ENCODE data around the gene PRR5L.

The PRR5L gene

DNA sequence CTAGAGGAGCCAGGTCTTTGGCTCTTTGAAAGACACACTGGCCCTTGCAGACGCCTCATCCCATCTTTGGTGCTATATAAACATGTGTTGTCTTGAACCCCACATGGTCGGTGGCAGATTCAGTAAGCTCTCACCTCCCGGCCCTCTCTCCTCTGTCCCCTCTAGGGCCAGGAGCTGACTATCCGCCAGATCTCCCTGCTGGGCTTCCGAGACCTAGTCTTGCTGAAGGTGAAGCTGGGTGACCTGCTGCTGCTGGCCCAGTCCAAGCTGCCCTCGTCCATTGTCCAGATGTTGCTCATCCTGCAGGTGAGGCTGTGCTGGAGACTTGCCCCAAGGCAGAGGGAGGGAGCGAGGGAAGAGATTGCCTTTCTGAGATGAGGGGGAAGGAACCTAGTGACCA lies 150.0 kb downstream of the PRR5L start:
- H3K9me3 Mint-ChIP-seq: peaks cover 3% of the 10 kb centered on the region

DNA sequence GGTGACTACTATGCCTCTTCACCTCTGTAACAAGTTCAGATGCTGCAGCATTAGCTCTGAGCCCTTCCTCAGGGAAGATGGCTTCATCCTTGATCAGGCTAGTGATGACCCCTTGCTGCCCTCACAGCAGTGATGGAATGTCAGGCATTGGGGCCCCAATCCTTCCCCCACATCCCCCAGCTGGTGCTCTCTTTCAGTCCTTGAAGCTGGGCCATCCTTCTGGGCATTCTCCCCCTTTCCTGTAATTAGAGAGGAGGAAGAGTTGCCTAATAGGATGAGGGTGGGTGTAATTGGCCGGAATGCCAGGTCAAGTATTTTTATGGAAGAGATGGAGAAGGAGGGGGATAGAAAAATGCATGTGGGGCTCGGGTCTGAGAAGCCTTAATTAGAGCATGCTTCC lies 151.4 kb downstream of the PRR5L start:
- Mint-ChIP-seq H3K9me3 (peaks cover 3% of the 10 kb centered on the region), H3K4me3 (no peak overlapping the region), H3K27ac (no peak overlapping the region), H3K36me3 (ENCODE audit: low read depth) (peaks cover 42% of the 10 kb centered on the region), H3K4me1 (peaks cover 51% of the 10 kb centered on the region), H3K27me3 (ENCODE audit: low read depth, poor library complexity) (peaks cover 5% of the 10 kb centered on the region)
- TF ChIP-seq, protein P1, sequence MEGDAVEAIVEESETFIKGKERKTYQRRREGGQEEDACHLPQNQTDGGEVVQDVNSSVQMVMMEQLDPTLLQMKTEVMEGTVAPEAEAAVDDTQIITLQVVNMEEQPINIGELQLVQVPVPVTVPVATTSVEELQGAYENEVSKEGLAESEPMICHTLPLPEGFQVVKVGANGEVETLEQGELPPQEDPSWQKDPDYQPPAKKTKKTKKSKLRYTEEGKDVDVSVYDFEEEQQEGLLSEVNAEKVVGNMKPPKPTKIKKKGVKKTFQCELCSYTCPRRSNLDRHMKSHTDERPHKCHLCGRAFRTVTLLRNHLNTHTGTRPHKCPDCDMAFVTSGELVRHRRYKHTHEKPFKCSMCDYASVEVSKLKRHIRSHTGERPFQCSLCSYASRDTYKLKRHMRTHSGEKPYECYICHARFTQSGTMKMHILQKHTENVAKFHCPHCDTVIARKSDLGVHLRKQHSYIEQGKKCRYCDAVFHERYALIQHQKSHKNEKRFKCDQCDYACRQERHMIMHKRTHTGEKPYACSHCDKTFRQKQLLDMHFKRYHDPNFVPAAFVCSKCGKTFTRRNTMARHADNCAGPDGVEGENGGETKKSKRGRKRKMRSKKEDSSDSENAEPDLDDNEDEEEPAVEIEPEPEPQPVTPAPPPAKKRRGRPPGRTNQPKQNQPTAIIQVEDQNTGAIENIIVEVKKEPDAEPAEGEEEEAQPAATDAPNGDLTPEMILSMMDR (IDR thresholded peaks at IDR 0.05): no peak
- DNase-seq: no peak

More for the DNA sequence above, 150.0 kb downstream of the PRR5L start:
- Mint-ChIP-seq H3K27ac (no peak overlapping the region), H3K27me3 (ENCODE audit: low read depth, poor library complexity) (peaks cover 5% of the 10 kb centered on the region), H3K4me1 (peaks cover 37% of the 10 kb centered on the region), H3K4me3 (no peak overlapping the region), H3K36me3 (ENCODE audit: low read depth) (peaks cover 48% of the 10 kb centered on the region)
- no peak for DNase-seq
- TF ChIP-seq, protein P1 (IDR thresholded peaks at IDR 0.05): no peak

DNA sequence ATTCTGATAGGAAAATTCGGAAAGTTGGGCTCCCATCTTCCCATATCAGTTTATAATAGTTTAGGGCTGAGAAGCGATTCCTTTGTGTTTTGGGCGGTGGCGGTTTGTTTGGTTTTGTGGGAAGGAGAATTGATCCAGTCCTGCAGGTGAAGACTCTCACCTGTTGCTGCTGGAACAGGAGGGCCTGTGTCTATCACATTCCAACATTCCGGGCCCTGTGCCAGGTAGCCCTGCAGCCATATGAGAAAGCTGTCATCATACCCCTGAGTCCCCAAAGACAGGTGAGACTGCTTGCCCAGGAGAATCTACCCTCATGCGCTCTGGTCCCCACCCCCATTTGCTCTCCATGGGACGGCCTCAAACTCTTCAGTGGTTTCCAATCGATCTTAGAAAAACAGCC lies 151.9 kb downstream of the PRR5L start:
- peaks cover 5% of the 10 kb centered on the region for H3K27me3 Mint-ChIP-seq (ENCODE audit: low read depth, poor library complexity)
- no peak overlapping the region for H3K4me3 Mint-ChIP-seq
- DNase-seq: no peak
- H3K9me3 Mint-ChIP-seq: no peaks in the 10 kb centered on the region
- peak overlapping the region; percentile 30 for H3K27ac Mint-ChIP-seq
- H3K36me3 Mint-ChIP-seq (ENCODE audit: low read depth): peaks cover 38% of the 10 kb centered on the region
- peaks cover 55% of the 10 kb centered on the region for H3K4me1 Mint-ChIP-seq
- TF ChIP-seq, protein P1 (IDR thresholded peaks at IDR 0.05): no peak

DNA sequence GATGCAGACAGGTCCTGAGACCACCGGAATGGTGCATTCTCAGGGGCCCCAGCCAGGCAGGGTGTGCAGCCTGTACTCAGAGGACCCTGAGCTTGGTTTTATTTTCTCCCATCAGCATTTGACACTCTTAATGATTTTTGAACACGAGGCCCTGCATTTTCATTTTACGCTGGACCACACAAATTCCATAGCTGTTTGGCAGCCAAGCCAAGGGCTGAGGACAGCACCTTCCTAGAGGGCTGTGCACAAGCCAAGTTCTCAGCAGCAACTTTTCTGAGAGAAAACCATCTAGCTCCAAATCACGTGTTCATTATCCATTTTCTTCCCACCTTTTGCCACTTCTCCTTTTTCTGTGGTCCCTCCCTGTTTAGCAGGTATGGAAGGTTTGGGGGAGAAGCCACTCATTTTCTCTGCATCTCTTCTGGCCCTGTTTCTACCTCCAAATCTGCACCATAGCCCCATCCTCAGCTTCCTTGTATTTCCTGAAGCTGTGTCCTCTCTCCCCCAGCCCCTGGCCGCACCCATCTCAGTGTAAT lies 153.5 kb downstream of the PRR5L start:
- Mint-ChIP-seq H3K36me3 (ENCODE audit: low read depth) (peaks cover 35% of the 10 kb centered on the region), H3K27me3 (ENCODE audit: low read depth, poor library complexity) (peaks cover 5% of the 10 kb centered on the region), H3K4me3 (no peak overlapping the region), H3K4me1 (peaks cover 72% of the 10 kb centered on the region), H3K9me3 (no peaks in the 10 kb centered on the region), H3K27ac (peak overlapping the region; percentile 70)
- DNase-seq: no peak
- TF ChIP-seq, protein P1 (IDR thresholded peaks at IDR 0.05): no peak

DNA sequence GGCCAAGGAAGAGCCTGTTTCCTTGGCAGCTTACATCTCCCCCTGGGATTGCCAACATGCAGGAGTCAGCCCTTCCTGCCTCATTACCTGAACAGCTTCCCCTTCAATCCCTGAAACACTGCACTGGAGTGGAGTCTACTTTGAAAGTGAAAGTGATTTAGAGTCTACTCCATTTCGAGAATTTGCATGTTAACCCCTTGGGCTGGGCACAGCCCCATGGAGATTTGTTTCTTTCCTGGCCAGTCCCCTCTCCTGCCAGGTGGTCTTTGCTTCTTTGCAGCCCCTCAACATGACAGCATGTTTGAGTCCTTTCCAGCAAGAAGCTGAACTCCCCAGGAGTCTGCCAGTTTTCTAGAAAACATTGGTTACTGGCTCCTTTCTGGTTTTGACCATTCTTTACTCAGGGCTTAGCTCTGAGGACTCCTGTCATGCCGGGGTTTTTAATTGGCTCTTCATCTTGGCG lies 154.1 kb downstream of the PRR5L start:
- TF ChIP-seq, protein P1 (IDR thresholded peaks at IDR 0.05): no peak
- peaks cover 77% of the 10 kb centered on the region for H3K4me1 Mint-ChIP-seq
- no peak for DNase-seq
- H3K36me3 Mint-ChIP-seq (ENCODE audit: low read depth): peaks cover 35% of the 10 kb centered on the region
- H3K4me3 Mint-ChIP-seq: no peak overlapping the region
- peaks cover 5% of the 10 kb centered on the region for H3K27me3 Mint-ChIP-seq (ENCODE audit: low read depth, poor library complexity)
- no peak overlapping the region for H3K27ac Mint-ChIP-seq
- H3K9me3 Mint-ChIP-seq: no peaks in the 10 kb centered on the region

DNA sequence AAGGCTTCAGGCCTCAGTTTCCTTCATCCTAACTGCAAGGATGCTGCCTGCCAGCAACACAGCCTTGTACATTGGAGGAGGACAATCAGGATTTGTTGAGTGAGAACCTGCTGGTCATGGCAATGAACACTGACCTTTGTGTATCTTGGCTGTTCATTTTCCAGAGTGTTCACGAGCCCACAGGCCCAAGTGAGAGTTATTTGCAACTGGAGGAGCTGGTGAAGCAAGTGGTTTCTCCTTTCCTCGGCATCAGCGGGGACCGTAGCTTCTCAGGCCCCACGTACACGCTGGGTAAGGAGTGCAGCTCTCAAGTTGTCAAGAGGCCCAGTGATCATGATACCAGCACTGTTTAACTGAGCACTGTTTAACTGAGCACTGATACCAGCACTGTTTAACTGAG lies 155.0 kb downstream of the PRR5L start:
- Mint-ChIP-seq H3K9me3 (no peaks in the 10 kb centered on the region), H3K27me3 (ENCODE audit: low read depth, poor library complexity) (peaks cover 5% of the 10 kb centered on the region), H3K27ac (no peak overlapping the region), H3K4me1 (peaks cover 86% of the 10 kb centered on the region), H3K4me3 (no peak overlapping the region), H3K36me3 (ENCODE audit: low read depth) (peaks cover 35% of the 10 kb centered on the region)
- TF ChIP-seq, protein P1 (IDR thresholded peaks at IDR 0.05): no peak
- no peak for DNase-seq
